GM12878 (cell line): ENCODE measurements around the gene C9orf40. TPM values are rescaled to one million over a fixed set of nuclear protein-coding genes. Genes with fewer than 3 reads are reported as not detected.

Source experiments
- polyA plus RNA-seq, 11 experiments: library from polyadenylated mRNA; depleted of rRNA in 4 of 11; unstranded in 6 of 11; stranded (reverse) in 5 of 11; fragments of >200 nt; fragmentation: Nextera tagmentation in 4 of 11; fragmentation: Illumina TruSeq in 1 of 11; extraction: Ambion mirVana in 4 of 11; extraction: Trizol in 1 of 11; gene quantifications; 1 replicate in 1 of 11; 2 replicates in 10 of 11; pipeline versions ENCODE4 v1.2.1 to v1.2.3, GENCODE V29; 2011 to 2016; ENCODE audit warnings: inconsistent platforms in 2 of 11, missing spikeins in 2 of 11, low read depth in 1 of 11
- total RNA-seq, 4 experiments: library from RNA; depleted of rRNA in 3 of 4; stranded (reverse); fragments of >200 nt in 3 of 4; fragmentation: Illumina TruSeq in 1 of 4; extraction: Trizol in 1 of 4; gene quantifications; 2 replicates each; pipeline versions ENCODE4 v1.2.1 to v1.2.3, GENCODE V29; 2013 to 2021
- TF ChIP-seq, protein P1 (sequence below): fragments of 450-650 bp; IDR thresholded peaks from 2 replicates; pipeline ENCODE4 v1.6.1; 2017; ENCODE audit warnings: mild to moderate bottlenecking, low read depth, inconsistent platforms; ENCODE audit not compliant: poor library complexity, severe bottlenecking
- TF ChIP-seq, protein P2 (sequence below): IDR thresholded peaks from 2 replicates; pipeline ENCODE4 v1.6.1; 2012; ENCODE audit warnings: improper control_type of control experiment, low read depth, low read length; ENCODE audit not compliant: insufficient replicate concordance
- TF ChIP-seq, protein P3 (sequence below): fragments of 450-650 bp; IDR thresholded peaks from 2 replicates; pipeline ENCODE4 v1.6.1; 2016; ENCODE audit warnings: mild to moderate bottlenecking, moderate library complexity, borderline replicate concordance

The C9orf40 gene
- total and polyA plus RNA-seq, 10 of the 15 experiments (the other 5 are each of a cell fraction or from before 2014, with no cell fraction given): 6.8 to 30.9 (median 11.5) TPM

DNA sequence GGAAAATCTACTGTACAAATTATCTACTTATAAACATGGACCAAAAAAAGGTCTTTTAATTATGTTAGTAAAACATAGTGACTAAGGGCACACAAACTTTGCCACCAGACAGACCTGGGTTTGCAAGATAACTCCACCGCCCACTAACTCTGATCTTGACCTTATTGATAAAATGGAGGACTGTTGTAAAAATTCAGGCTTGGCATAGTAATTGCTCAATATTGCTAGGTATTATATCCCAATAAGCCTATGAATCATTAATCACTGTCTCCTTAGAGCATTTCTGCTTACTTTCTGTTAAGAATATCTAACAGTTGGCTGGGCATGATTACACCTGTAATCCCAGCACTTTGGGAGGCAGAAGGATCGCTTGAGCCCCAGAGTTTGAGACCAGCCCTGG, 3.8 kb downstream of the C9orf40 start (continued):
- TF ChIP-seq, protein P1, sequence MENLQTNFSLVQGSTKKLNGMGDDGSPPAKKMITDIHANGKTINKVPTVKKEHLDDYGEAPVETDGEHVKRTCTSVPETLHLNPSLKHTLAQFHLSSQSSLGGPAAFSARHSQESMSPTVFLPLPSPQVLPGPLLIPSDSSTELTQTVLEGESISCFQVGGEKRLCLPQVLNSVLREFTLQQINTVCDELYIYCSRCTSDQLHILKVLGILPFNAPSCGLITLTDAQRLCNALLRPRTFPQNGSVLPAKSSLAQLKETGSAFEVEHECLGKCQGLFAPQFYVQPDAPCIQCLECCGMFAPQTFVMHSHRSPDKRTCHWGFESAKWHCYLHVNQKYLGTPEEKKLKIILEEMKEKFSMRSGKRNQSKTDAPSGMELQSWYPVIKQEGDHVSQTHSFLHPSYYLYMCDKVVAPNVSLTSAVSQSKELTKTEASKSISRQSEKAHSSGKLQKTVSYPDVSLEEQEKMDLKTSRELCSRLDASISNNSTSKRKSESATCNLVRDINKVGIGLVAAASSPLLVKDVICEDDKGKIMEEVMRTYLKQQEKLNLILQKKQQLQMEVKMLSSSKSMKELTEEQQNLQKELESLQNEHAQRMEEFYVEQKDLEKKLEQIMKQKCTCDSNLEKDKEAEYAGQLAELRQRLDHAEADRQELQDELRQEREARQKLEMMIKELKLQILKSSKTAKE: no peak
- TF ChIP-seq, protein P2, sequence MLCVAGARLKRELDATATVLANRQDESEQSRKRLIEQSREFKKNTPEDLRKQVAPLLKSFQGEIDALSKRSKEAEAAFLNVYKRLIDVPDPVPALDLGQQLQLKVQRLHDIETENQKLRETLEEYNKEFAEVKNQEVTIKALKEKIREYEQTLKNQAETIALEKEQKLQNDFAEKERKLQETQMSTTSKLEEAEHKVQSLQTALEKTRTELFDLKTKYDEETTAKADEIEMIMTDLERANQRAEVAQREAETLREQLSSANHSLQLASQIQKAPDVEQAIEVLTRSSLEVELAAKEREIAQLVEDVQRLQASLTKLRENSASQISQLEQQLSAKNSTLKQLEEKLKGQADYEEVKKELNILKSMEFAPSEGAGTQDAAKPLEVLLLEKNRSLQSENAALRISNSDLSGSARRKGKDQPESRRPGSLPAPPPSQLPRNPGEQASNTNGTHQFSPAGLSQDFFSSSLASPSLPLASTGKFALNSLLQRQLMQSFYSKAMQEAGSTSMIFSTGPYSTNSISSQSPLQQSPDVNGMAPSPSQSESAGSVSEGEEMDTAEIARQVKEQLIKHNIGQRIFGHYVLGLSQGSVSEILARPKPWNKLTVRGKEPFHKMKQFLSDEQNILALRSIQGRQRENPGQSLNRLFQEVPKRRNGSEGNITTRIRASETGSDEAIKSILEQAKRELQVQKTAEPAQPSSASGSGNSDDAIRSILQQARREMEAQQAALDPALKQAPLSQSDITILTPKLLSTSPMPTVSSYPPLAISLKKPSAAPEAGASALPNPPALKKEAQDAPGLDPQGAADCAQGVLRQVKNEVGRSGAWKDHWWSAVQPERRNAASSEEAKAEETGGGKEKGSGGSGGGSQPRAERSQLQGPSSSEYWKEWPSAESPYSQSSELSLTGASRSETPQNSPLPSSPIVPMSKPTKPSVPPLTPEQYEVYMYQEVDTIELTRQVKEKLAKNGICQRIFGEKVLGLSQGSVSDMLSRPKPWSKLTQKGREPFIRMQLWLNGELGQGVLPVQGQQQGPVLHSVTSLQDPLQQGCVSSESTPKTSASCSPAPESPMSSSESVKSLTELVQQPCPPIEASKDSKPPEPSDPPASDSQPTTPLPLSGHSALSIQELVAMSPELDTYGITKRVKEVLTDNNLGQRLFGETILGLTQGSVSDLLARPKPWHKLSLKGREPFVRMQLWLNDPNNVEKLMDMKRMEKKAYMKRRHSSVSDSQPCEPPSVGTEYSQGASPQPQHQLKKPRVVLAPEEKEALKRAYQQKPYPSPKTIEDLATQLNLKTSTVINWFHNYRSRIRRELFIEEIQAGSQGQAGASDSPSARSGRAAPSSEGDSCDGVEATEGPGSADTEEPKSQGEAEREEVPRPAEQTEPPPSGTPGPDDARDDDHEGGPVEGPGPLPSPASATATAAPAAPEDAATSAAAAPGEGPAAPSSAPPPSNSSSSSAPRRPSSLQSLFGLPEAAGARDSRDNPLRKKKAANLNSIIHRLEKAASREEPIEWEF: no peak
- TF ChIP-seq, protein P3, sequence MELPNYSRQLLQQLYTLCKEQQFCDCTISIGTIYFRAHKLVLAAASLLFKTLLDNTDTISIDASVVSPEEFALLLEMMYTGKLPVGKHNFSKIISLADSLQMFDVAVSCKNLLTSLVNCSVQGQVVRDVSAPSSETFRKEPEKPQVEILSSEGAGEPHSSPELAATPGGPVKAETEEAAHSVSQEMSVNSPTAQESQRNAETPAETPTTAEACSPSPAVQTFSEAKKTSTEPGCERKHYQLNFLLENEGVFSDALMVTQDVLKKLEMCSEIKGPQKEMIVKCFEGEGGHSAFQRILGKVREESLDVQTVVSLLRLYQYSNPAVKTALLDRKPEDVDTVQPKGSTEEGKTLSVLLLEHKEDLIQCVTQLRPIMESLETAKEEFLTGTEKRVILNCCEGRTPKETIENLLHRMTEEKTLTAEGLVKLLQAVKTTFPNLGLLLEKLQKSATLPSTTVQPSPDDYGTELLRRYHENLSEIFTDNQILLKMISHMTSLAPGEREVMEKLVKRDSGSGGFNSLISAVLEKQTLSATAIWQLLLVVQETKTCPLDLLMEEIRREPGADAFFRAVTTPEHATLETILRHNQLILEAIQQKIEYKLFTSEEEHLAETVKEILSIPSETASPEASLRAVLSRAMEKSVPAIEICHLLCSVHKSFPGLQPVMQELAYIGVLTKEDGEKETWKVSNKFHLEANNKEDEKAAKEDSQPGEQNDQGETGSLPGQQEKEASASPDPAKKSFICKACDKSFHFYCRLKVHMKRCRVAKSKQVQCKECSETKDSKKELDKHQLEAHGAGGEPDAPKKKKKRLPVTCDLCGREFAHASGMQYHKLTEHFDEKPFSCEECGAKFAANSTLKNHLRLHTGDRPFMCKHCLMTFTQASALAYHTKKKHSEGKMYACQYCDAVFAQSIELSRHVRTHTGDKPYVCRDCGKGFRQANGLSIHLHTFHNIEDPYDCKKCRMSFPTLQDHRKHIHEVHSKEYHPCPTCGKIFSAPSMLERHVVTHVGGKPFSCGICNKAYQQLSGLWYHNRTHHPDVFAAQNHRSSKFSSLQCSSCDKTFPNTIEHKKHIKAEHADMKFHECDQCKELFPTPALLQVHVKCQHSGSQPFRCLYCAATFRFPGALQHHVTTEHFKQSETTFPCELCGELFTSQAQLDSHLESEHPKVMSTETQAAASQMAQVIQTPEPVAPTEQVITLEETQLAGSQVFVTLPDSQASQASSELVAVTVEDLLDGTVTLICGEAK: no peak
